HEK293T (cell line): Measurements from ENCODE around the gene CCDC33.

Experiments used
- BHLHE40 ChIP-seq: fragments of 450-650 bp; IDR thresholded peaks from 2 replicates; pipeline ENCODE4 v1.6.1; 2016; ENCODE audit warnings: mild to moderate bottlenecking, moderate library complexity, borderline replicate concordance
- LEF1 ChIP-seq: fragments of 450-650 bp; IDR thresholded peaks from 2 replicates; pipeline ENCODE4 v1.6.1; 2017; ENCODE audit warnings: mild to moderate bottlenecking, borderline replicate concordance
- SP1 ChIP-seq: fragments of 450-650 bp; IDR thresholded peaks from 2 replicates; pipeline ENCODE4 v1.6.1; 2017
- SUZ12 ChIP-seq: fragments of 450-650 bp; IDR thresholded peaks from 2 replicates; pipeline ENCODE4 v1.6.1; 2016; ENCODE audit warnings: mild to moderate bottlenecking
- TARDBP ChIP-seq: fragments of 450-650 bp; IDR thresholded peaks from 2 replicates; pipeline ENCODE4 v1.6.1; 2016

DNA sequence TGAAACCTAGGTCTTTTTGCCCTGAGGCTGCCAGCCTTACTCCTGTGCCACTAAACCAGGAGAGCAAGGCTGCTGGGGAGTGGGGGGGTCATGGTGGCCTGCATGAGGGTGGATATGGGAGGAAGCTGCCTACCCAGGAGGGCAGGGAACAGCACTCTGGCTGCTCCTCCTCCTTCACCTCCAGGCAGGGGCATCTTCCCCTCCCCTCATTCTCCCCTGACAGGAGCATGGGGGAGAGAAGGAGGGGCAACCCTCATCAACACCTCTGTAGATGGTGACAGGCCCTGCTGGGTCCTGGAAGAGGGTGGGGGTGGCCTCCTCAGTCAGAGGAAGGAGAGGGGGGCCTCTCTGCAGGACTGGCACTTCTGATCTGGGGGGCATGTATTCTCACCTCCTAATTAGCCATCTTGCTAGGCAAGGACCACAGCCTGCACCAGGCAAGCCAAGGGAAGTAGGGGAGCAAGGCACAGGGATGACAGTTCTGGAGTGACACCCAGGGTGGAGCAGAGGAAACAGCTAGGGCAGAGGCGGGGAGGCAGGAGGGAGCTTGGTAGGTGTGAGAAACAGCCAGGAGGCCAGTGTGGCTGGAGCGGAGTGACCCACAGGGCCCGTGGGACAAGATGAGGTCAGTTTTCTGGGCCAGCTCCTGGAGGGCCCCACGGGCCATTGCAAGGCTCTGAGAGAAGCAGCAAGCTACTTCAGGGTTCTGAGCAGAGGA lies 4.9 kb downstream of the CCDC33 start:
- no peak for TF ChIP-seq SUZ12
- TF ChIP-seq LEF1 = no peak
- no peak for TF ChIP-seq TARDBP
- TF ChIP-seq BHLHE40 = no peak
- TF ChIP-seq SP1 = no peak
